Rectal smooth muscle tissue (tissue), 1 donor: ENCODE results near the gene RAB33B.

Source experiments
- H3K27ac ChIP-seq: one replicate; pipeline ENCODE4 v1.7.0; 2013; ENCODE audit warnings: low read depth, low read length, inconsistent platforms
- H3K27me3 ChIP-seq: one replicate; pipeline ENCODE4 v1.7.0; 2013; ENCODE audit warnings: low read length; ENCODE audit not compliant: control insufficient read depth, insufficient read depth
- H3K36me3 ChIP-seq: one replicate; pipeline ENCODE4 v1.7.0; 2013; ENCODE audit warnings: low read length; ENCODE audit not compliant: control insufficient read depth, insufficient read depth
- H3K4me1 ChIP-seq: one replicate; pipeline ENCODE4 v1.7.0; 2013; ENCODE audit warnings: low read length; ENCODE audit not compliant: control insufficient read depth, insufficient read depth
- H3K4me3 ChIP-seq: one replicate; pipeline ENCODE4 v1.7.0; 2013; ENCODE audit warnings: low read length
- H3K9ac ChIP-seq: one replicate; pipeline ENCODE4 v1.7.0; 2013; ENCODE audit warnings: low read length

Gene RAB33B

GRCh38 chr4:139499186-139499585 lies 45.3 kb downstream of the RAB33B start:
- Histone ChIP-seq H3K27me3 (no peaks in the 10 kb centered on the region), H3K4me3 (no peak overlapping the region), H3K9ac (no peak overlapping the region), H3K36me3 (peaks cover 2% of the 10 kb centered on the region), H3K4me1 (no peaks in the 10 kb centered on the region), H3K27ac (no peak overlapping the region)

DNA sequence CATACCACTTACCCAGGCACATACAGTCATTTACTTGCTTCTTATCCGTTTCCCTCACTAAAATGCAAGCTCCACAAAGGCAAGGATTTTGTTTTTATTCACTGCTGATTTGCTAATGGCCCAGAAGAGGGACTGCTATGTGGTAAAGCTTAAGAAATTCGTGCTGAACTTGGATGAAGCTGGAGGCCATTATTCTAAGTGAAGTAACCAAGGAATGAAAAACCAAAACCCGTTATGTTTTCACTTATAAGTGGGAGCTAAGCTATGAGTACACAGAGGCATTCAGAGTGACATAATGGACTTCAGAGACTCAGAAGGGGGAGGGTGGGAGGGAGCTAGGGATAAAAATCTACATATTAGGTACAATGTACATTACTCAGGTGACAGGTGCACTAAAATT lies 47.2 kb downstream of the RAB33B start:
- Histone ChIP-seq H3K4me1 (no peaks in the 10 kb centered on the region), H3K27ac (no peak overlapping the region), H3K4me3 (no peak overlapping the region), H3K9ac (no peak overlapping the region), H3K27me3 (no peaks in the 10 kb centered on the region), H3K36me3 (peaks cover 2% of the 10 kb centered on the region)

GRCh38 chr4:139501527-139501926 lies 47.6 kb downstream of the RAB33B start:
- no peak overlapping the region for H3K9ac ChIP-seq
- no peaks in the 10 kb centered on the region for H3K27me3 ChIP-seq
- H3K27ac ChIP-seq = no peak overlapping the region
- peaks cover 2% of the 10 kb centered on the region for H3K36me3 ChIP-seq
- no peak overlapping the region for H3K4me3 ChIP-seq
- no peaks in the 10 kb centered on the region for H3K4me1 ChIP-seq

GRCh38 chr4:139501927-139502899 lies 48.3 kb downstream of the RAB33B start:
- Histone ChIP-seq H3K27me3 (no peaks in the 10 kb centered on the region), H3K4me1 (no peaks in the 10 kb centered on the region), H3K36me3 (peaks cover 4% of the 10 kb centered on the region), H3K4me3 (no peak overlapping the region), H3K9ac (no peak overlapping the region), H3K27ac (no peak overlapping the region)

DNA sequence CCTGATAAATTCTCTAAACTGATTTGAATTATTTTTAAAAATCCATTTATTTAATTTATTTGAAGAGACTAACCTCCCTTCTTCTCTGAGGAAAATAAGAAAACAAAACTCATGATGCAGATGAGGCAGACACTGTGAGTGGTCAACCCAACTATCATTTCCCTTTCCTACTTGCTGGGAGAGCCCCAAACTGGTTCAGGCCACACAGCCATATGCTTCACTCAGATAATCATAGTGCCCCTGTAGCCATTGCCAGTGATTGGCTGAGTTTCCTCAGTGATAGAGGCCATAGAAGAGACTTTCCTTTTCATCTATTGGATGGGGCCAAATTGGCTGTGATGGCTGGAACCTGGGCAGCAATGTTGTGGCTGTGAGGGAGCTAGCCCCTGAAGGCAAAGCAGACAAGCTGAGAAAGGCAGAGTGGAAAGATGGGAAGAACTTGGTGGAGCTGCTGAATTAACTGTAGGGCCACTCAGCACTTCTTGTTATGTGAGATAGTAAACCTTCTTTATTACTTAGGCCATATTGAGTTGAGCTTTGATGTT lies 49.8 kb downstream of the RAB33B start:
- peaks cover 4% of the 10 kb centered on the region for H3K36me3 ChIP-seq

GRCh38 chr4:139506774-139507173 lies 52.9 kb downstream of the RAB33B start:
- no peaks in the 10 kb centered on the region for H3K27me3 ChIP-seq
- H3K4me3 ChIP-seq = no peak overlapping the region
- H3K27ac ChIP-seq = no peak overlapping the region
- peaks cover 19% of the 10 kb centered on the region for H3K36me3 ChIP-seq
- H3K4me1 ChIP-seq = no peaks in the 10 kb centered on the region
- no peak overlapping the region for H3K9ac ChIP-seq

More for the DNA sequence above, 49.8 kb downstream of the RAB33B start:
- H3K4me1 ChIP-seq = no peaks in the 10 kb centered on the region
- H3K9ac ChIP-seq = no peak overlapping the region
- no peaks in the 10 kb centered on the region for H3K27me3 ChIP-seq
- no peak overlapping the region for H3K4me3 ChIP-seq
- H3K27ac ChIP-seq = no peak overlapping the region

DNA sequence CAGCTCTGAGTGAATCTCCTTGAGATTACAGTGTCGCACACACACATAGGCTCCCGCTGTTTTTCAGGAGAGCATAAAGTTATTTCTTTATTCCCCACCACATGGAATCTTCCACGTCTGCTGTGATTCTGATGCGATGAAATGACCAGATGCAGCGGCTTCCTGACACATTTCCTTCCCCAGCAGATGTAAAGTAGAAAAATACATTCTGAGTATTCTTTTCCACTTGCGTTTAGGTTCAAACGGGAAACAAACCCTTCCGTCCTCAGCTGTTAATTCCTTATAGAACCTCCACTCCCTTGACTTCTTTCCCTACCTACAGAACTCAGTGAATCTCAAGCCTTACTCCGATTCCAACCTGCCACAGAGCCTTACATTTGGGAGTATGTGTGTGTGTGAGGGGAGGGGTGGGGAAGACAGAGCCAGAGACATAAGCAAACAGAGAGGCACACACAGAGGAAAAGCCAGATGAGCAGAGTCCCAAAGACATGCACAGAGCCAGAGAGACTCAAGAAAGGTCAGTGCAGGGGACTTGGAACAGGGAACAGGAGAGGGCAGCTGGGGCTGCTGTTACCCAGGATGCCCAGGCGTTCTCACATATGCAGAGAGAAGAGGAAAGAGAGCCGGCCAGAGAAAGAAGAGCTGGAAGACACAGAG lies 54.8 kb downstream of the RAB33B start:
- Histone ChIP-seq H3K27me3 (no peaks in the 10 kb centered on the region), H3K4me3 (no peak overlapping the region), H3K9ac (no peak overlapping the region), H3K27ac (no peak overlapping the region), H3K4me1 (no peaks in the 10 kb centered on the region), H3K36me3 (peaks cover 17% of the 10 kb centered on the region)

DNA sequence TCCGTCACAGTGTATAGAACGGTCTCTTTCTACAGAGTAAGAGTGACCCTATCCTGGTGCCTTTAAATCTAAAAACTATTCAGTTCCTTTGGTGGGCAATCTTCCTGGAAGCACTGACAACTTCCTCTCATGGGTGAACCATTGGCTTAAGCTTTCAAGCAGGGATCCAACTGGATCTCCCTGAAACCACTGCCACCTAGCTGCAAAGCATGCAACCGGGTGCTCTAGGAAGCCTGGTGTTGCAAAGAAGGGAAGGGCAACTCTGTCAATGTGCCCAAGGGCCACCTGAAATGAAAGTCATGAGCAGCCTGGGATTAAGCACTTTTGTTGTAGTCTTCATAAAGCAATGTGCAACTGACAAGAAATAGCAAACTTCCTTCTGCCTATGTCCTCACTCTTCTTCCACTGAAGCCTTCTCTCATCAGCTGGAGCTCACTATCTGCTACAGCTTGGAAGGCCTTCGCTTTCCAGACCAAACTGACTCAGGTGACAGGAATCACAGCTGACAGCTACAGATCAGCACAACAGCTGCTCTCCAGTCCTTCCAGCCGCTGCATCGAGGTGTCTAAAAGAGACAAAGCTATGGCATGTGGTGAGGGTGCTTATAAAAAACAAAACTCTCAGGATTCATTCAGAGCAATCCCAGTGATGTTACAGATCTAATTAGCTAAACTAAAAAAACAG lies 55.9 kb downstream of the RAB33B start:
- no peak overlapping the region for H3K4me3 ChIP-seq
- H3K27me3 ChIP-seq = no peaks in the 10 kb centered on the region
- H3K27ac ChIP-seq = no peak overlapping the region
- H3K36me3 ChIP-seq = peaks cover 17% of the 10 kb centered on the region
- H3K4me1 ChIP-seq = no peaks in the 10 kb centered on the region
- no peak overlapping the region for H3K9ac ChIP-seq

DNA sequence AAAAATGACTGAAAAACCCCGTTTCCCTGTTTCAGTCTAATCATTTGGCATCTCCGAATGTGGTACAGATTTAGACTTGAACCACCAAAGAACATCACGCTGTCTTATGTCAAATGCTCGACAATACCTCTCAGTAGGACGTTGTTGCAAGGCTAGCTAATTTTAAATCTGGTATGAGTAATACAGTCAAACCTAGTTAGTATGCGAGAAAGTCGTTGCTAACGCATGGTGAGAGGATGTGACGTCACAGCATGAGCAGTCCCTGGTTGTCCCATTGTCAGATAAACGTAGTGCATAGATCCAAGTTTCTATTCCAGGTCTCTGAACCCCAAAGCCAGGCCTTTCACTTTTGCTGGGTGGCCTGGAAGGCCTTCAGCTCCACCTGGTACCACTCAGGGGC lies 57.4 kb downstream of the RAB33B start:
- H3K27ac ChIP-seq = no peak overlapping the region
- H3K4me1 ChIP-seq = no peaks in the 10 kb centered on the region
- H3K9ac ChIP-seq = no peak overlapping the region
- H3K27me3 ChIP-seq = no peaks in the 10 kb centered on the region
- no peak overlapping the region for H3K4me3 ChIP-seq
- H3K36me3 ChIP-seq = peaks cover 17% of the 10 kb centered on the region

GRCh38 chr4:139514382-139515059 lies 60.6 kb downstream of the RAB33B start:
- Histone ChIP-seq H3K9ac (no peak overlapping the region), H3K27ac (no peak overlapping the region), H3K27me3 (no peaks in the 10 kb centered on the region), H3K4me3 (no peak overlapping the region), H3K4me1 (no peaks in the 10 kb centered on the region), H3K36me3 (peaks cover 13% of the 10 kb centered on the region)

- Histone ChIP-seq H3K36me3 (peaks cover 6% of the 10 kb centered on the region), H3K9ac (no peak overlapping the region), H3K27ac (no peak overlapping the region), H3K4me1 (no peaks in the 10 kb centered on the region), H3K27me3 (no peaks in the 10 kb centered on the region), H3K4me3 (no peak overlapping the region)
Observed at GRCh38 chr4:139515531-139515958, 61.6 kb downstream of the RAB33B start.
